HEK293 (cell line): Measurements from ENCODE around the gene TBC1D22A.

Source experiments
- CTCF ChIP-seq: fragments of 450-650 bp; formaldehyde crosslinking; IDR thresholded peaks from 2 replicates; pipeline ENCODE4 v1.5.1; 2016; ENCODE audit warnings: missing biosample characterization, missing genetic modification characterization
- SALL2 ChIP-seq: fragments of 450-650 bp; formaldehyde crosslinking; IDR thresholded peaks from 2 replicates; pipeline ENCODE4 v1.5.0; 2017; ENCODE audit warnings: missing biosample characterization, mild to moderate bottlenecking, missing genetic modification characterization, borderline replicate concordance
- YY1 ChIP-seq: fragments of 450-650 bp; formaldehyde crosslinking; IDR thresholded peaks from 2 replicates; pipeline ENCODE4 v1.5.1; 2018; ENCODE audit warnings: missing biosample characterization, missing genetic modification characterization
- ZBTB6 ChIP-seq: fragments of 450-650 bp; formaldehyde crosslinking; IDR thresholded peaks from 2 replicates; pipeline ENCODE4 v1.5.1; 2017; ENCODE audit warnings: missing biosample characterization, missing genetic modification characterization
- ZNF157 ChIP-seq: fragments of 450-650 bp; formaldehyde crosslinking; IDR thresholded peaks from 2 replicates; pipeline ENCODE4 v1.5.1; 2016; ENCODE audit warnings: missing biosample characterization, missing genetic modification characterization
- ZNF175 ChIP-seq: fragments of 450-650 bp; formaldehyde crosslinking; IDR thresholded peaks from 2 replicates; pipeline ENCODE4 v1.5.1; 2016; ENCODE audit warnings: missing biosample characterization, missing genetic modification characterization
- ZNF239 ChIP-seq: fragments of 450-650 bp; formaldehyde crosslinking; IDR thresholded peaks from 2 replicates; pipeline ENCODE4 v1.5.1; 2016; ENCODE audit warnings: missing biosample characterization, missing genetic modification characterization
- ZNF280C ChIP-seq: fragments of 450-650 bp; formaldehyde crosslinking; IDR thresholded peaks from 2 replicates; pipeline ENCODE4 v1.5.1; 2016; ENCODE audit warnings: missing biosample characterization, missing genetic modification characterization
- ZNF677 ChIP-seq: fragments of 450-650 bp; IDR thresholded peaks from 2 replicates; pipeline ENCODE4 v1.5.0; 2018; ENCODE audit warnings: missing biosample characterization, mild to moderate bottlenecking, missing genetic modification characterization, moderate library complexity
- ZNF704 ChIP-seq: fragments of 450-650 bp; formaldehyde crosslinking; IDR thresholded peaks from 2 replicates; pipeline ENCODE4 v1.5.1; 2016; ENCODE audit warnings: missing biosample characterization, missing genetic modification characterization

GRCh38 chr22:46728470-46728869, 34.0 kb upstream of the TBC1D22A start:
- TF ChIP-seq ZNF280C (tag by site-specific recombination) (no peak), ZBTB6 (tag by site-specific recombination) (no peak), ZNF704 (no peak), ZNF677 (no peak), ZNF157 (tag by site-specific recombination) (no peak), CTCF (no peak), YY1 (tag by site-specific recombination) (no peak), ZNF239 (tag by site-specific recombination) (no peak), ZNF175 (tag by site-specific recombination) (no peak), SALL2 (tag by site-specific recombination) (no peak)
